Trophoblast cell (in vitro differentiated cells and primary cell): Measurements from ENCODE around the gene DNTTIP2.

Experiments
- DNase-seq, 2 donors: peaks; one replicate each; pipeline ENCODE4 v3.0.0-alpha.2; 2016
- H2AFZ ChIP-seq: 2 replicates; pipeline ENCODE4 v1.6.1; 2013; ENCODE audit warnings: low read length, moderate library complexity, mild to moderate bottlenecking; ENCODE audit not compliant: insufficient read depth, poor library complexity
- H2AK5ac ChIP-seq: 2 replicates; pipeline ENCODE4 v1.6.1; 2013; ENCODE audit warnings: mild to moderate bottlenecking, low read length
- H2BK120ac ChIP-seq: 2 replicates; pipeline ENCODE4 v1.6.1; 2013; ENCODE audit warnings: low read length, mild to moderate bottlenecking, moderate library complexity; ENCODE audit not compliant: insufficient read depth, poor library complexity
- H2BK12ac ChIP-seq: 2 replicates; pipeline ENCODE4 v1.6.1; 2013; ENCODE audit warnings: mild to moderate bottlenecking, low read length, moderate library complexity
- H2BK5ac ChIP-seq: 2 replicates; pipeline ENCODE4 v1.6.1; 2013; ENCODE audit warnings: low read length, low read depth, moderate library complexity, mild to moderate bottlenecking; ENCODE audit not compliant: poor library complexity
- H3K14ac ChIP-seq: 2 replicates; pipeline ENCODE4 v1.6.1; 2013; ENCODE audit warnings: mild to moderate bottlenecking, low read length
- H3K18ac ChIP-seq: 2 replicates; pipeline ENCODE4 v1.6.1; 2013; ENCODE audit warnings: mild to moderate bottlenecking, low read length
- H3K23ac ChIP-seq: 2 replicates; pipeline ENCODE4 v1.6.1; 2013; ENCODE audit warnings: low read length
- H3K27ac ChIP-seq: 2 replicates; pipeline ENCODE4 v1.5.1; 2013; ENCODE audit warnings: low read depth, mild to moderate bottlenecking, inconsistent platforms, low read length, moderate library complexity
- H3K27me3 ChIP-seq: 2 replicates; pipeline ENCODE4 v1.6.1; 2013; ENCODE audit warnings: inconsistent platforms, mild to moderate bottlenecking, low read length, moderate library complexity; ENCODE audit not compliant: insufficient read depth
- H3K36me3 ChIP-seq, 2 experiments: 1 replicate in 1 of 2; 2 replicates in 1 of 2; pipeline ENCODE4 v1.6.1; 2013; ENCODE audit warnings: low read length in 2 of 2, mild to moderate bottlenecking in 2 of 2, moderate library complexity in 1 of 2; ENCODE audit not compliant: insufficient read depth in 2 of 2, control insufficient read depth in 1 of 2
- H3K4ac ChIP-seq: 2 replicates; pipeline ENCODE4 v1.6.1; 2013; ENCODE audit warnings: low read depth, mild to moderate bottlenecking, low read length, moderate library complexity
- H3K4me1 ChIP-seq, 2 experiments: 1 replicate in 1 of 2; 2 replicates in 1 of 2; pipeline ENCODE4 v1.6.1; 2013; ENCODE audit warnings: low read length in 2 of 2, mild to moderate bottlenecking in 2 of 2, moderate library complexity in 1 of 2; ENCODE audit not compliant: insufficient read depth in 2 of 2, control insufficient read depth in 1 of 2
- H3K4me2 ChIP-seq: 2 replicates; pipeline ENCODE4 v1.6.1; 2013; ENCODE audit warnings: inconsistent platforms, mild to moderate bottlenecking, low read length, moderate library complexity
- H3K4me3 ChIP-seq: 2 replicates; pipeline ENCODE4 v1.5.1; 2013; ENCODE audit warnings: mild to moderate bottlenecking, low read depth, low read length, inconsistent platforms
- H3K79me1 ChIP-seq: one replicate; pipeline ENCODE4 v1.6.1; 2013; ENCODE audit warnings: low read length
- H3K79me2 ChIP-seq: 2 replicates; pipeline ENCODE4 v1.6.1; 2013; ENCODE audit warnings: low read length, mild to moderate bottlenecking; ENCODE audit not compliant: control insufficient read depth, insufficient read depth, poor library complexity
- H3K9ac ChIP-seq: 2 replicates; pipeline ENCODE4 v1.6.1; 2013; ENCODE audit warnings: mild to moderate bottlenecking, low read length
- H3K9me3 ChIP-seq: 2 replicates; pipeline ENCODE4 v1.6.1; 2013; ENCODE audit warnings: low read depth, mild to moderate bottlenecking, control low read depth, inconsistent platforms, low read length; ENCODE audit not compliant: insufficient read depth
- H4K12ac ChIP-seq: 2 replicates; pipeline ENCODE4 v1.6.1; 2013; ENCODE audit warnings: low read depth, mild to moderate bottlenecking, low read length, moderate library complexity
- H4K8ac ChIP-seq: 2 replicates; pipeline ENCODE4 v1.6.1; 2013; ENCODE audit warnings: low read depth, mild to moderate bottlenecking, low read length, moderate library complexity
- H4K91ac ChIP-seq: one replicate; pipeline ENCODE4 v1.6.1; 2013; ENCODE audit warnings: low read depth, mild to moderate bottlenecking, low read length, moderate library complexity
- WGBS: extraction: QIAGEN DNeasy Blood & Tissue Kit; methylation state at CpG from one replicate; pipeline ENCODE4 v1.1.7; 2013; ENCODE audit warnings: missing lambda C conversion rate; ENCODE audit not compliant: insufficient read length, insufficient coverage; ENCODE audit errors: extremely low coverage; 5-methylcytosine and 5-hydroxymethylcytosine counted together

Gene DNTTIP2

DNA sequence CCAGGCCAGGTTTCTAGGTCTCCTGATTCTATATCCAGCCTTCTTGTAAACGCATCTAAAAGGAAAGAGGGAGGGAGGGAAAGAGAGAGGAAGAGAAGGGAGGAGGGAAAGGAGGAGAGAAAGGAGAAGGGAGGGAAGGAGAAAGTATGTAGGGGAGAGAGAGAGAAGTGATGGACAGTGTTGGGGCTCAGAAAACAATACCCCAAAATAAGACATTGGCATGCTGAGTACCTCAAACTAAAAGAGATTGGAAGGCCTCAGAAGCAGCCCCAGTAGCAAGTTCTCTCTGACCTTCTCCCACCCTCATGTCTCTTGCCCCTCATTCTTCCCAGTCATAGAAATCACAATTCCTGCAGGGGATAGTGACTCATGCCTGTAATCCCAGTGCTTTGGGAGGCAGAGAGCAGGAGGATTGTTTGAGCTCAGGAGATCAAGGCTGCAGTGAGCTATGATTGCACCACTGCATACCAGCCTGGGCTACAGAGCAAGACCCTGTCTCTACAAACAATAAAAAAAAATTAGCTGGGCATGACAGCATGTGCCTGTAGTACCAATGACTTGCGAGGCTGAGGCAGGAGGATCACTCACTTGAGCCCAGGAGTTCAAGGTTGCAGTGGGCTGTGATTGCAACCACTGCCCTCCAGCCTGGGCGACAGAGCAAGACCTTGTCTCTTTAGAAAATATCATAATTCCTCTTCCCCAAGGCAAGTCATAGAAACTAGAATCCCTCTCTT, 51.2 kb downstream of the DNTTIP2 start:
- no CpG with 5 or more reads among the region's 3 CpGs for WGBS

GRCh38 chr1:93827128-93827527, 51.9 kb downstream of the DNTTIP2 start:
- peaks cover 20 to 30% of the 10 kb centered on the region in 2 experiments for H3K4me1 ChIP-seq
- H4K8ac ChIP-seq, result peak overlapping the region; percentile 30
- peak overlapping the region; percentile 11 for H2AK5ac ChIP-seq
- no CpG with 5 or more reads among the region's 1 CpG for WGBS
- peak overlapping the region; percentile 57 for H3K14ac ChIP-seq
- H2AFZ ChIP-seq, result no peak overlapping the region
- peak overlapping the region; percentile 44 for H2BK12ac ChIP-seq
- peak overlapping the region; percentile 69 for H4K91ac ChIP-seq
- peak overlapping the region; percentile 7 for H3K4ac ChIP-seq
- DNase-seq, result no peak
- no peak overlapping the region for H3K9ac ChIP-seq
- peak overlapping the region; percentile 74 for H2BK5ac ChIP-seq
- peaks cover 3% of the 10 kb centered on the region for H3K9me3 ChIP-seq
- peaks cover 2 to 3% of the 10 kb centered on the region in 2 experiments for H3K36me3 ChIP-seq
- H3K23ac ChIP-seq, result no peak overlapping the region
- H3K4me3 ChIP-seq, result no peak overlapping the region
- H3K79me2 ChIP-seq, result no peaks in the 10 kb centered on the region
- no peaks in the 10 kb centered on the region for H3K27me3 ChIP-seq
- peaks cover 24% of the 10 kb centered on the region for H3K79me1 ChIP-seq
- peak overlapping the region; percentile 87 for H3K27ac ChIP-seq
- H3K18ac ChIP-seq, result peak overlapping the region; percentile 9
- no peak overlapping the region for H4K12ac ChIP-seq
- peak overlapping the region; percentile 87 for H2BK120ac ChIP-seq
- no peak overlapping the region for H3K4me2 ChIP-seq

More for the DNA sequence above, 51.2 kb downstream of the DNTTIP2 start:
- peak overlapping the region; percentile 95 for H4K91ac ChIP-seq
- H4K8ac ChIP-seq, result peak overlapping the region; percentile 87
- H2AK5ac ChIP-seq, result peak overlapping the region; percentile 85
- peak overlapping the region; percentile 92 for H2BK5ac ChIP-seq
- no peaks in the 10 kb centered on the region for H3K79me2 ChIP-seq
- H3K4ac ChIP-seq, result no peak overlapping the region
- H3K23ac ChIP-seq, result no peak overlapping the region
- H3K4me1 ChIP-seq, result peaks cover 20 to 28% of the 10 kb centered on the region in 2 experiments
- peak overlapping the region; percentile 87 for H3K27ac ChIP-seq
- peaks cover 24% of the 10 kb centered on the region for H3K79me1 ChIP-seq
- peak overlapping the region; percentile 51 for H3K4me2 ChIP-seq
- no peaks in the 10 kb centered on the region for H3K27me3 ChIP-seq
- H3K18ac ChIP-seq, result peak overlapping the region; percentile 76
- H3K14ac ChIP-seq, result peak overlapping the region; percentile 58
- H2BK120ac ChIP-seq, result peak overlapping the region; percentile 92
- H3K9ac ChIP-seq, result no peak overlapping the region
- no peak overlapping the region for H3K4me3 ChIP-seq
- no peak overlapping the region for H2AFZ ChIP-seq
- H3K9me3 ChIP-seq, result peaks cover 6% of the 10 kb centered on the region
- peak overlapping the region; percentile 93 for H2BK12ac ChIP-seq
- no peak overlapping the region for H4K12ac ChIP-seq
- H3K36me3 ChIP-seq, result peaks cover 5% of the 10 kb centered on the region in 2 experiments
- peak; percentile 81 to 83 for DNase-seq

- no peak overlapping the region for H2AFZ ChIP-seq
- no peaks in the 10 kb centered on the region for H3K27me3 ChIP-seq
- no peak overlapping the region for H4K12ac ChIP-seq
- H3K4ac ChIP-seq, result no peak overlapping the region
- WGBS, result no CpG with 5 or more reads among the region's 6 CpGs
- H2BK5ac ChIP-seq, result no peak overlapping the region
- H3K36me3 ChIP-seq, result no peaks in the 10 kb centered on the region
- H3K18ac ChIP-seq, result no peak overlapping the region
- H3K9me3 ChIP-seq, result peaks cover 2% of the 10 kb centered on the region
- peak overlapping the region; percentile 21 for H4K91ac ChIP-seq
- no peak overlapping the region for H3K14ac ChIP-seq
- no peaks in the 10 kb centered on the region for H3K79me2 ChIP-seq
- H2AK5ac ChIP-seq, result no peak overlapping the region
- no peak overlapping the region for H3K9ac ChIP-seq
- no peak overlapping the region for H3K4me3 ChIP-seq
- H3K27ac ChIP-seq, result no peak overlapping the region
- H3K79me1 ChIP-seq, result peaks cover 27% of the 10 kb centered on the region
- no peak overlapping the region for H2BK12ac ChIP-seq
- H2BK120ac ChIP-seq, result no peak overlapping the region
- H4K8ac ChIP-seq, result no peak overlapping the region
- H3K23ac ChIP-seq, result no peak overlapping the region
- peaks cover 24 to 39% of the 10 kb centered on the region in 2 experiments for H3K4me1 ChIP-seq
- no peak overlapping the region for H3K4me2 ChIP-seq
- DNase-seq, result no peak
Measured at GRCh38 chr1:93824834-93825233, 54.2 kb downstream of the DNTTIP2 start.

GRCh38 chr1:93822730-93823425, 56.1 kb downstream of the DNTTIP2 start:
- H2AFZ ChIP-seq, result no peak overlapping the region
- no peaks in the 10 kb centered on the region for H3K9me3 ChIP-seq
- no peaks in the 10 kb centered on the region for H3K79me2 ChIP-seq
- H3K27me3 ChIP-seq, result no peaks in the 10 kb centered on the region
- H3K4me2 ChIP-seq, result no peak overlapping the region
- no peak overlapping the region for H2BK5ac ChIP-seq
- H3K9ac ChIP-seq, result no peak overlapping the region
- H3K4me1 ChIP-seq, result peaks cover 18 to 36% of the 10 kb centered on the region in 2 experiments
- H4K91ac ChIP-seq, result no peak overlapping the region
- no peak overlapping the region for H4K12ac ChIP-seq
- no peak overlapping the region for H2BK12ac ChIP-seq
- no peak overlapping the region for H3K4ac ChIP-seq
- H3K79me1 ChIP-seq, result peaks cover 22% of the 10 kb centered on the region
- WGBS, result no CpG with 5 or more reads among the region's 2 CpGs
- H3K4me3 ChIP-seq, result no peak overlapping the region
- no peak overlapping the region for H2BK120ac ChIP-seq
- no peak overlapping the region for H3K14ac ChIP-seq
- no peaks in the 10 kb centered on the region for H3K36me3 ChIP-seq
- H3K18ac ChIP-seq, result no peak overlapping the region
- no peak overlapping the region for H4K8ac ChIP-seq
- H3K27ac ChIP-seq, result no peak overlapping the region
- no peak overlapping the region for H2AK5ac ChIP-seq
- no peak for DNase-seq
- no peak overlapping the region for H3K23ac ChIP-seq
